Stomach (tissue), 9 donors: ENCODE measurements around the gene TECPR2. TPM values are rescaled to one million over a fixed set of nuclear protein-coding genes. Genes with fewer than 3 reads are reported as not detected.

Experiments used
- DNase-seq, 2 donors: peaks; one replicate each; pipeline versions ENCODE4 v3.0.0 to v3.0.0-alpha.2; 2013 to 2019
- H3K27ac ChIP-seq, 5 donors: fragments of 200-600 bp in 4 of 5; sonication (generic) in 4 of 5; one replicate each; pipeline ENCODE4 v1.5.1; 2013 to 2019; ENCODE audit warnings: mild to moderate bottlenecking in 1 of 5, moderate library complexity in 1 of 5
- H3K27me3 ChIP-seq, 3 donors: fragments of 200-600 bp; sonication (generic); one replicate each; pipeline ENCODE4 v1.5.1; 2017 to 2019; ENCODE audit warnings: mixed run types in 1 of 3
- H3K36me3 ChIP-seq, 4 donors: fragments of 200-600 bp; sonication (generic); 1 replicate in 3 of 4; 2 replicates in 1 of 4; pipeline ENCODE4 v1.5.1; 2016 to 2019
- H3K4me1 ChIP-seq, 4 donors: fragments of 200-600 bp; sonication (generic); one replicate each; pipeline ENCODE4 v1.5.1; 2016 to 2019
- H3K4me3 ChIP-seq, 4 donors: fragments of 200-600 bp; sonication (generic) in 3 of 4; one replicate each; pipeline ENCODE4 v1.5.1; 2016 to 2019; ENCODE audit warnings: mild to moderate bottlenecking in 1 of 4
- H3K9me3 ChIP-seq, 4 donors: fragments of 200-600 bp; sonication (generic); one replicate each; pipeline ENCODE4 v1.5.1; 2016 to 2019
- EP300 ChIP-seq: sonication (generic); formaldehyde crosslinking; IDR thresholded peaks from one replicate; pipeline ENCODE4 v1.6.1; 2017; ENCODE audit warnings: antibody characterized with exemption
- POLR2A ChIP-seq, 4 donors: fragments of 450-650 bp; IDR thresholded peaks; one replicate each; pipeline ENCODE4 v1.6.1; 2016; ENCODE audit warnings: antibody characterized with exemption in 4 of 4, control low read depth in 2 of 4, mild to moderate bottlenecking in 1 of 4, moderate library complexity in 1 of 4
- POLR2AphosphoS5 ChIP-seq, 3 donors: sonication (generic); formaldehyde crosslinking; IDR thresholded peaks; one replicate each; pipeline ENCODE4 v1.6.1; 2016; ENCODE audit warnings: antibody characterized with exemption in 3 of 3
- WGBS, 5 donors: extraction: QIAGEN DNeasy Blood & Tissue Kit in 3 of 5; methylation state at CpG; one replicate each; pipeline versions ENCODE4 v1.1.5 to v1.1.7; 2013 to 2018; 5-methylcytosine and 5-hydroxymethylcytosine counted together
- intact Hi-C: fragments of 100-400 bp; cut with DNase I; formaldehyde crosslinking; loops from one replicate; pipeline ENCODE4 v1.15.1; 2023; ENCODE audit warnings: low total_unique reads
- polyA plus RNA-seq, 3 donors: library from polyadenylated mRNA; stranded (reverse); fragments of 200-250 nt; gene quantifications; one replicate each; pipeline ENCODE4 v1.2.3, GENCODE V29; 2013
- total RNA-seq, 5 donors: library from RNA; depleted of rRNA; stranded (reverse); fragments of >200 nt; gene quantifications; one replicate each; pipeline versions ENCODE4 v1.1.0 to v1.2.3, GENCODE V29; 2014 to 2016
- TF ChIP-seq, protein P1 (sequence below), 7 experiments: fragments of 450-650 bp in 4 of 7; fragments of 200-600 bp in 3 of 7; sonication (generic) in 3 of 7; IDR thresholded peaks; one replicate each; pipeline ENCODE4 v1.5.1; 2016 to 2019; ENCODE audit warnings: antibody characterized with exemption in 7 of 7, control low read depth in 2 of 7, mild to moderate bottlenecking in 1 of 7
- donor health status: healthy with polysubstance abuse.
- donor health status: Bipolar disorder and iron deficiency.
- donor health status: healthy.

Gene TECPR2
- total and polyA plus RNA-seq, 8 donors, result 2.6 to 110 (median 11.1) TPM

DNA sequence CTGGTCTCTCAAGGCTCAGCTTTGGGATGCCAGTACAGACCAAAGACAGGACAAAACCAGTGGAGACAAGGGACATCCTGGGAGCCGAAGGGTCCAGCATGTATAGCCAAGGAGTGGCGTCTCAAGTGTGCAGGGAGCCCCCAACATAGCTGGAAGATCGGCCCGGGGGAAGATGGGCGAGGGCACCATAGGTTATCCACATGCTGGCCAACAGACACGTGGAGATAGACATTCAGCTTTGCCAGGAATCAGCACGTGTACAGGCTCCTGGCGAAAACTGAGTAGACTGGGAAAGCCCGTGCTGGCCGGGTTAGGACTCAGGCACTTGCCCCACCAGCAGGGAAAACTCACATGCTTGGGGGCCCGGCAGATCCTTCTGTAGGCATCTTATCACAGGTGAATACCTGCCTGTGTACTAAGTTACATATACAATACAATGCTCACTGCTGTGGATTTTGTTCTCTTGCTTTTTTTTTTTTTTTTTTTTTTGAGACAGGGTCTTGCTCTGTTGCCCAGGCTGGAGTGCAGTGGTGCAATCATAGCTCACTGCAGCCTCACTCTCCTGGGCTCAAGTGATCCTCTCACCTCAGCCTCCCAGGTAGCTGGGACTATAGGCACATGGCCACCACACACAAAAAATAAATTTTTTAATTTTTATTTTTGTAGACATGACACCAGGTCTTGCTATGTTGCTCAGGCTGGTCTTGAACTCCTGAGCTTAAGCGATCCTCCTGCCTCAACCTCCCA lies 152.4 kb downstream of the TECPR2 start:
- Histone ChIP-seq H3K4me3 (no peak overlapping the region), H3K27me3 (no peaks in the 10 kb centered on the region), H3K9me3 (no peaks in the 10 kb centered on the region), H3K36me3 (no peaks in the 10 kb centered on the region), H3K4me1 (peaks cover 12 to 30% (median 23%) of the 10 kb centered on the region in 4 donors), H3K27ac (no peak overlapping the region)
- TF ChIP-seq EP300 (no peak), POLR2AphosphoS5 (IDR thresholded peaks at IDR 0.05) (no peak), POLR2A (IDR thresholded peaks at IDR 0.05) (no peak)
- TF ChIP-seq, protein P1, sequence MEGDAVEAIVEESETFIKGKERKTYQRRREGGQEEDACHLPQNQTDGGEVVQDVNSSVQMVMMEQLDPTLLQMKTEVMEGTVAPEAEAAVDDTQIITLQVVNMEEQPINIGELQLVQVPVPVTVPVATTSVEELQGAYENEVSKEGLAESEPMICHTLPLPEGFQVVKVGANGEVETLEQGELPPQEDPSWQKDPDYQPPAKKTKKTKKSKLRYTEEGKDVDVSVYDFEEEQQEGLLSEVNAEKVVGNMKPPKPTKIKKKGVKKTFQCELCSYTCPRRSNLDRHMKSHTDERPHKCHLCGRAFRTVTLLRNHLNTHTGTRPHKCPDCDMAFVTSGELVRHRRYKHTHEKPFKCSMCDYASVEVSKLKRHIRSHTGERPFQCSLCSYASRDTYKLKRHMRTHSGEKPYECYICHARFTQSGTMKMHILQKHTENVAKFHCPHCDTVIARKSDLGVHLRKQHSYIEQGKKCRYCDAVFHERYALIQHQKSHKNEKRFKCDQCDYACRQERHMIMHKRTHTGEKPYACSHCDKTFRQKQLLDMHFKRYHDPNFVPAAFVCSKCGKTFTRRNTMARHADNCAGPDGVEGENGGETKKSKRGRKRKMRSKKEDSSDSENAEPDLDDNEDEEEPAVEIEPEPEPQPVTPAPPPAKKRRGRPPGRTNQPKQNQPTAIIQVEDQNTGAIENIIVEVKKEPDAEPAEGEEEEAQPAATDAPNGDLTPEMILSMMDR (IDR thresholded peaks at IDR 0.05), result no peak
- WGBS, 5 donors, result 74 to 92% (median 85%) methylated on average over 8 to 12 of the region's 12 CpGs
- DNase-seq, result no peak
- intact Hi-C loops, result loop anchor here (5.0 kb wide), 1 partner anchor 78 kb away; no protein-coding TSS in a partner anchor

DNA sequence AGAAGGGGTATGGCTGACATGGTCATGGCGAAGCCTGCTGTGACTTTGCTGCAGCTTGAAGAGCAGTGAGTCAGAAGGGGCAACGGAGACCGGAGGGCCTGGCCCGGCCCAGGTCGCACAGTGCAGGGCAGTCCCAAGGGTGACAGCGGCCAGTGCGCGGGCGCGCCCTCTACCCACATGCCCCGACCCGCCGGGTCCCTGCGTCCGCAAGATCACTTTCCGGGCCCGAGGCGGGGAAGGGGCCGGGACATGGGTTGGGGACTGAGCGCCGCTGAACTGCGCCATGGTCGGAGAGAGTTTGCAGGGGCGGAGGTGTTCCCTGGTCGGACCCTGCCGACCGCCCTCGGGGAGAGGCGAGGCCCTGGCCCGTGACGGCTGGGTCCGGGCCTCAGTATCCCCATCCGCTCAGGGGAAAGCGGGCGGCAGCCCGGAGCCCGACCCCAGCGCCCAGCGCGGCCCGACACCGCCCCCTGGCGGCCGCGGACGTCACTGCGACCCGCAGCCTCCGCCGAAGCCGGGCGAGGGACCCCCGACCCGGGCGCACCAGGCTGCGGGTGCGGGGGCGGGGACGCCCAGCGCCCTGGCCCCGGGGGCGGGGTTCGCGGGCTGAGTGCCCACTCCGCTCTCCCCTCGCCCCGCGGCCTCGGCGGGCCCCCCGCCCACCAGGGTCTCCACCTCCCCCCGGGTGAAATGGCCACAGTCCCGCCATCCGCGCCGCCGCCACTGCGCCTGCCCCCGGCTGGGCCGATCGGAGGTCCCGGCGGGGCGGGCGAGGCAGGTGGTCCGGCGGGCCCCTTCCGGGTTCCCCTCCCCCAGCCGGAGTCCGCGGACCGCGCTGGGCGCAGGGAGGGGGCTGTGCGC lies 154.0 kb downstream of the TECPR2 start:
- peak; percentile 68 to 84 for DNase-seq
- H3K9me3 ChIP-seq, result no peaks in the 10 kb centered on the region
- WGBS, 5 donors, result 1 to 2% (median 1%) methylated on average over 16 to 93 of the region's 95 CpGs
- no peaks in the 10 kb centered on the region for H3K27me3 ChIP-seq
- TF ChIP-seq EP300, result no peak
- TF ChIP-seq, protein P1 (IDR thresholded peaks at IDR 0.05), result peak in 5 of 7 experiments; percentile 32 to 100 (median 88)
- peak overlapping the region; percentile 63 to 83 (median 72) for H3K4me3 ChIP-seq
- peak overlapping the region; percentile 28 to 82 (median 74) for H3K27ac ChIP-seq
- intact Hi-C loops, result loop anchor here (5.0 kb wide), 1 partner anchor 79 kb away; no protein-coding TSS in a partner anchor
- no peaks in the 10 kb centered on the region for H3K36me3 ChIP-seq
- H3K4me1 ChIP-seq, result peaks cover 0 to 14% (median 11%) of the 10 kb centered on the region in 4 donors

DNA sequence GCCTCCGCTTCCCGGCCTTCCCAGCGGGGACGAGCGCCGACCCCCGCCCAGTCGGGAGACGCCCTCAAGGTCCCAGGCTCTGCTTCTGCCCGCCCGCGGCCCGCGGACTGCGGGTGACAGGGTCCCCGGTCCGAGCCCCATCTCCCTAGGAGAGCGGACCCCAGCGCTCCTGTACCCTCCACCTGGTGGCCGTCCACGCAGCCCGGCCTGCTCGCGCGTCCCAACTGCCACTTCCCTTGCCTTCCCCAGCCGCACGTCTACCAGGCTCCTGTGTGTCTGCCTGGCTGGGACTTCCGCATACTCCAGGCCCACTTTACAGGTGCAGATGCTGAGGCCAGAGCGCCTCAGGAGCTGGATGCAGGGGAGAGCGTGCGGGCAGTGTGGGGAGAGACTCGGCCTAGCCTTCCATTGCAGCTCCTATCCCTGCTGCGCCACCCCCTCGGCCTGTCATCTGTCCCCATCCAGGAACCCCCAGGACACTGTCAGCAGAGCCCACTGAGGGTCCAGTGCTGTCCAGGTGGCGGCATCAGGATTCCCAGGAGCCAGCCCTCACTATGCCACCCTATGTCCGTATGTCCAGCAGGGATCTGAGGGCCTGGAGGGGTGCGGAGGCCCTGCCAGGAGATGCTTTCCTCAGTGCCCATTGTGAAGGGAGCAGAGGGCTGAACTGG lies 154.8 kb downstream of the TECPR2 start:
- no peaks in the 10 kb centered on the region for H3K9me3 ChIP-seq
- TF ChIP-seq POLR2A (IDR thresholded peaks at IDR 0.05) (no peak), POLR2AphosphoS5 (IDR thresholded peaks at IDR 0.05) (no peak), EP300 (no peak)
- TF ChIP-seq, protein P1 (IDR thresholded peaks at IDR 0.05), result no peak
- H3K27ac ChIP-seq, result peak overlapping the region; percentile 28 to 82 (median 74)
- intact Hi-C loops, result loop anchor here (5.0 kb wide), 1 partner anchor 80 kb away; no protein-coding TSS in a partner anchor
- no peaks in the 10 kb centered on the region for H3K36me3 ChIP-seq
- 25 to 90% (median 29%) methylated on average over 10 to 37 of the region's 37 CpGs for WGBS, 5 donors
- peak overlapping the region; percentile 63 to 83 (median 72) for H3K4me3 ChIP-seq
- H3K4me1 ChIP-seq, result peaks cover 0 to 14% (median 9%) of the 10 kb centered on the region in 4 donors
- H3K27me3 ChIP-seq, result no peaks in the 10 kb centered on the region
- DNase-seq, result peak in 1 of 2 donors; percentile 58
